PC-9 (cell line): ENCODE data around the gene C17orf100. TPM values are rescaled to one million over a fixed set of nuclear protein-coding genes. Genes with fewer than 3 reads are reported as not detected.

Source experiments
- BruUV-seq: library from RNA; stranded (reverse); fragments of 400-500 nt; replicated peaks from 2 replicates; lab custom pipeline; 2021; lab: Mats Ljungman, UMichigan
- CTCF ChIA-PET: fragments of 300-600 bp; sonication (Branson Sonifier 250); formaldehyde crosslinking; loops from one replicate; lab custom pipeline; 2022; ENCODE audit warnings: antibody characterized with exemption; lab: Charles Lee
- POLR2A ChIA-PET: fragments of 300-600 bp; sonication (Branson Sonifier 250); formaldehyde crosslinking; loops from one replicate; lab custom pipeline; 2022; ENCODE audit warnings: antibody characterized with exemption; ENCODE audit not compliant: unreplicated experiment; lab: Charles Lee
- DNase-seq, 2 experiments: peaks; one replicate each; pipeline versions ENCODE4 v3.0.0 to v3.0.0-alpha.2; 2015 to 2022; ENCODE audit warnings: mixed read lengths in 1 of 2
- H2AFZ ChIP-seq: fragments of 200-600 bp; sonication (generic); 2 replicates; pipeline ENCODE4 v1.8.1; 2017; ENCODE audit warnings: antibody characterized with exemption
- H3F3A ChIP-seq: fragments of 200-600 bp; sonication (generic); 2 replicates; pipeline ENCODE4 v1.8.1; 2017; ENCODE audit warnings: antibody characterized with exemption, mild to moderate bottlenecking, low read depth; ENCODE audit not compliant: insufficient read depth
- H3K27ac ChIP-seq: fragments of 200-600 bp; sonication (generic); 2 replicates; pipeline ENCODE4 v1.6.1; 2016; ENCODE audit warnings: mixed run types
- H3K27me3 ChIP-seq: fragments of 200-600 bp; sonication (generic); 2 replicates; pipeline ENCODE4 v1.6.1; 2016; ENCODE audit warnings: low read depth, mixed run types; ENCODE audit not compliant: insufficient read depth
- H3K36me3 ChIP-seq: fragments of 200-600 bp; sonication (generic); 2 replicates; pipeline ENCODE4 v1.6.1; 2016; ENCODE audit warnings: low read depth, mixed run types
- H3K4me1 ChIP-seq: fragments of 200-600 bp; sonication (generic); replicated peaks from 2 replicates; pipeline ENCODE4 v1.6.1; 2016; ENCODE audit warnings: mixed run types; ENCODE audit not compliant: insufficient read depth
- H3K4me2 ChIP-seq: fragments of 200-600 bp; sonication (generic); 2 replicates; pipeline ENCODE4 v1.6.1; 2017; ENCODE audit warnings: mixed run types
- H3K4me3 ChIP-seq: fragments of 200-600 bp; sonication (generic); 2 replicates; pipeline ENCODE4 v1.6.1; 2016; ENCODE audit warnings: mixed run types
- H3K79me2 ChIP-seq: fragments of 200-600 bp; sonication (generic); 2 replicates; pipeline ENCODE4 v1.6.1; 2017; ENCODE audit warnings: low read depth, mixed run types
- H3K9me2 ChIP-seq: fragments of 200-600 bp; sonication (generic); 2 replicates; pipeline ENCODE4 v1.8.1; 2017; ENCODE audit warnings: mild to moderate bottlenecking; ENCODE audit not compliant: insufficient read depth
- H3K9me3 ChIP-seq: fragments of 200-600 bp; sonication (generic); 2 replicates; pipeline ENCODE4 v1.8.1; 2016; ENCODE audit warnings: low read depth; ENCODE audit not compliant: insufficient read depth
- H4K20me1 ChIP-seq: fragments of 200-600 bp; sonication (generic); 2 replicates; pipeline ENCODE4 v1.8.1; 2017; ENCODE audit not compliant: insufficient read depth
- EZH2 ChIP-seq: fragments of 200-600 bp; sonication (generic); IDR thresholded peaks from 2 replicates; pipeline ENCODE4 v1.8.0; 2017; ENCODE audit warnings: antibody characterized with exemption, low read depth
- intact Hi-C: fragments of 100-400 bp; cut with micrococcal nuclease; formaldehyde crosslinking; loops from one replicate; pipeline ENCODE4 v1.10.0; 2022; ENCODE audit not compliant: unreplicated experiment
- total RNA-seq: library from RNA; stranded (reverse); gene quantifications from 2 replicates; pipeline ENCODE4 v1.2.3, GENCODE V29; 2021
- TF ChIP-seq, protein P1 (sequence below): fragments of 200-600 bp; sonication (generic); conservative IDR thresholded peaks from 2 replicates; pipeline ENCODE4 v1.6.1; 2017; ENCODE audit warnings: mixed run types, antibody characterized with exemption, mild to moderate bottlenecking, moderate library complexity

C17orf100 gene
- total RNA-seq, 1 experiment from 2014 or later = 4.4 TPM

DNA sequence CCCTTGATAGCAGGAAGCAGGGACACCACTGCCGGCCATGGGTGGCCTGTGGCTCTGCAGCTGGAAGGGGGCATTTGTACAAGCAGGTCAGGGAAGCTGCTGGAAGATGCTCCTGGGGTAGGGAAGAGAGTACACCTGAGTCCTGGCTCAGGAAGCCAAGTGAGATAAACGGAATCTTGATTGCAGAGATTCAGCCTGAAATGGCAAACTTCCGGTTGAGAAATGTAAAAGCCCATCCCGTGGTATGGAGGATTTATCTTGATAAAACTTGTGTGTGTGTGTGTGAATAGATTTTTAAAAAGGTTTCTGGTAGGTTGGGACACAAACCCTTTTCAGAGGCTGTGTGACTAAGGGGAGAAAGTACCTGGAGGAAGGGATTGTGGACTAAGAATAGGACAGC is 29.6 kb downstream of the C17orf100 start:
- H3K27ac ChIP-seq = no peak overlapping the region
- CTCF ChIA-PET = no interaction called here

GRCh38 chr17:6681671-6682070 is 30.1 kb downstream of the C17orf100 start:
- Histone ChIP-seq H3K36me3 (no peaks in the 10 kb centered on the region), H4K20me1 (no peaks in the 10 kb centered on the region), H3F3A (no peaks in the 10 kb centered on the region), H3K9me2 (no peaks in the 10 kb centered on the region), H3K79me2 (no peaks in the 10 kb centered on the region), H3K27me3 (no peaks in the 10 kb centered on the region), H3K4me2 (no peak overlapping the region), H3K4me3 (no peak overlapping the region), H2AFZ (no peak overlapping the region), H3K9me3 (no peaks in the 10 kb centered on the region), H3K27ac (no peak overlapping the region), H3K4me1 (no peaks in the 10 kb centered on the region)
- no TSS peak for BruUV-seq
- peak in 1 of 2 experiments; percentile 29 for DNase-seq
- CTCF ChIA-PET = no interaction called here
- POLR2A ChIA-PET = no interaction called here
- TF ChIP-seq EZH2 = no peak
- TF ChIP-seq, protein P1, sequence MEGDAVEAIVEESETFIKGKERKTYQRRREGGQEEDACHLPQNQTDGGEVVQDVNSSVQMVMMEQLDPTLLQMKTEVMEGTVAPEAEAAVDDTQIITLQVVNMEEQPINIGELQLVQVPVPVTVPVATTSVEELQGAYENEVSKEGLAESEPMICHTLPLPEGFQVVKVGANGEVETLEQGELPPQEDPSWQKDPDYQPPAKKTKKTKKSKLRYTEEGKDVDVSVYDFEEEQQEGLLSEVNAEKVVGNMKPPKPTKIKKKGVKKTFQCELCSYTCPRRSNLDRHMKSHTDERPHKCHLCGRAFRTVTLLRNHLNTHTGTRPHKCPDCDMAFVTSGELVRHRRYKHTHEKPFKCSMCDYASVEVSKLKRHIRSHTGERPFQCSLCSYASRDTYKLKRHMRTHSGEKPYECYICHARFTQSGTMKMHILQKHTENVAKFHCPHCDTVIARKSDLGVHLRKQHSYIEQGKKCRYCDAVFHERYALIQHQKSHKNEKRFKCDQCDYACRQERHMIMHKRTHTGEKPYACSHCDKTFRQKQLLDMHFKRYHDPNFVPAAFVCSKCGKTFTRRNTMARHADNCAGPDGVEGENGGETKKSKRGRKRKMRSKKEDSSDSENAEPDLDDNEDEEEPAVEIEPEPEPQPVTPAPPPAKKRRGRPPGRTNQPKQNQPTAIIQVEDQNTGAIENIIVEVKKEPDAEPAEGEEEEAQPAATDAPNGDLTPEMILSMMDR = no peak
- intact Hi-C loops = no loop called here

More for the DNA sequence above, 29.6 kb downstream of the C17orf100 start:
- no peaks in the 10 kb centered on the region for H4K20me1 ChIP-seq
- TF ChIP-seq EZH2 = no peak
- TF ChIP-seq, protein P1 = no peak
- H3K27me3 ChIP-seq = no peaks in the 10 kb centered on the region
- no peaks in the 10 kb centered on the region for H3K9me2 ChIP-seq
- H3F3A ChIP-seq = no peaks in the 10 kb centered on the region
- no peaks in the 10 kb centered on the region for H3K36me3 ChIP-seq
- H3K79me2 ChIP-seq = no peaks in the 10 kb centered on the region
- intact Hi-C loops = no loop called here
- POLR2A ChIA-PET = no interaction called here
- no TSS peak for BruUV-seq
- H3K4me3 ChIP-seq = no peak overlapping the region
- no peak overlapping the region for H2AFZ ChIP-seq
- no peaks in the 10 kb centered on the region for H3K9me3 ChIP-seq
- no peak for DNase-seq
- no peaks in the 10 kb centered on the region for H3K4me1 ChIP-seq
- H3K4me2 ChIP-seq = no peak overlapping the region

DNA sequence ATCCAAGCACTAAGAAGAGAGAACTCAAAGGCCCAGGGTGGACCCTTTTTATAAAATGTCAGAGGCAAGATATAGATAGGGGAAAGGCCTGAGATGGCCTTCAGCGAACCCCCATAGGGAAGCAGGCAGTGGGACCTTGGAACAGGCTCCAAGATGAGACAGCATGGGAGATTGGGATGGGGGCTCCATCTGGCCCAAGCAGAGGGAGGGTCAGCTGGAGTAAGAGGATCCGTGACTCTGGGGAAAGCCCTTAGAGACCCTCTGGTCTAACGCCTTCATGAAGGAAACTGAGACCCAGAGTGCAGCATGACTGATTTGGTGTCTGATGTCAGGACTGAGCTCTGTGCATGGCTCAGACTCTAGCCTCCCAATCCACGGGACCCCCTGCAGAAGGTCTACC is 30.8 kb downstream of the C17orf100 start:
- no peak overlapping the region for H3K4me2 ChIP-seq
- intact Hi-C loops = no loop called here
- BruUV-seq = no TSS peak
- no peaks in the 10 kb centered on the region for H3K9me2 ChIP-seq
- no peaks in the 10 kb centered on the region for H3K9me3 ChIP-seq
- H3K4me3 ChIP-seq = no peak overlapping the region
- H4K20me1 ChIP-seq = no peaks in the 10 kb centered on the region
- H3K36me3 ChIP-seq = no peaks in the 10 kb centered on the region
- TF ChIP-seq, protein P1 = no peak
- TF ChIP-seq EZH2 = no peak
- ChIA-PET POLR2A (no interaction called here), CTCF (interaction anchor here (0.6 kb wide), 1 partner anchor 501 kb away, joined by 3 read pairs; no protein-coding TSS in a partner anchor)
- H3K27me3 ChIP-seq = no peaks in the 10 kb centered on the region
- no peak for DNase-seq
- no peaks in the 10 kb centered on the region for H3K79me2 ChIP-seq
- no peak overlapping the region for H3K27ac ChIP-seq
- no peaks in the 10 kb centered on the region for H3K4me1 ChIP-seq
- no peak overlapping the region for H2AFZ ChIP-seq
- no peaks in the 10 kb centered on the region for H3F3A ChIP-seq
